HepG2 (cell line): Measurements from ENCODE around the gene TAS1R3. TPM values are rescaled to one million over a fixed set of nuclear protein-coding genes. Genes with fewer than 3 reads are reported as not detected.

Source experiments
- AGO2 ChIP-seq: fragments of 200-400 bp; formaldehyde crosslinking; optimal IDR thresholded peaks from 2 replicates; pipeline ENCODE3; 2017; ENCODE audit warnings: mild to moderate bottlenecking, low read depth, low read length, moderate library complexity
- BORCS8-MEF2B ChIP-seq: sonication (generic); formaldehyde crosslinking; IDR thresholded peaks from 2 replicates; pipeline ENCODE4 v1.8.0; 2022; ENCODE audit warnings: mild to moderate bottlenecking, missing genetic modification reagents
- CREB1 ChIP-seq, 2 experiments: fragments of 450-650 bp in 1 of 2; IDR thresholded peaks; 2 replicates each; pipeline ENCODE4 v1.6.1; 2016 to 2017; ENCODE audit warnings: control low read depth in 1 of 2, mild to moderate bottlenecking in 1 of 2, missing compliant biosample characterization in 1 of 2, missing genetic modification characterization in 1 of 2
- CSRNP2 ChIP-seq: sonication (generic); formaldehyde crosslinking; conservative IDR thresholded peaks from 2 replicates; pipeline ENCODE4 v1.8.0; 2022; ENCODE audit warnings: low read depth, missing genetic modification reagents
- EED ChIP-seq: sonication (generic); formaldehyde crosslinking; IDR thresholded peaks from 2 replicates; pipeline ENCODE4 v1.5.0; 2020; ENCODE audit warnings: mild to moderate bottlenecking, missing genetic modification reagents
- FOXP1 ChIP-seq, 2 experiments: fragments of 450-650 bp in 1 of 2; IDR thresholded peaks; 2 replicates each; pipeline ENCODE4 v1.6.1; 2017 to 2018; ENCODE audit warnings: antibody characterized with exemption in 1 of 2
- GTF2F1 ChIP-seq: fragments of 150-350 bp; IDR thresholded peaks from 2 replicates; pipeline ENCODE4 v1.6.1; 2014; ENCODE audit warnings: low read length
- IKZF1 ChIP-seq: fragments of 450-650 bp; IDR thresholded peaks from 2 replicates; pipeline ENCODE4 v1.7.1; 2016
- KAT7 ChIP-seq: IDR thresholded peaks from 2 replicates; pipeline ENCODE4 v1.6.1; 2018; ENCODE audit warnings: borderline replicate concordance, missing compliant biosample characterization
- NCOA5 ChIP-seq: sonication (generic); formaldehyde crosslinking; IDR thresholded peaks from 2 replicates; pipeline ENCODE4 v1.4.0; 2020; ENCODE audit warnings: missing genetic modification reagents
- NR1H2 ChIP-seq: sonication (generic); formaldehyde crosslinking; IDR thresholded peaks from 2 replicates; pipeline ENCODE4 v1.8.1; 2022; ENCODE audit warnings: low read depth, missing genetic modification reagents, borderline replicate concordance
- RFX3 ChIP-seq: IDR thresholded peaks from 2 replicates; pipeline ENCODE4 v1.6.1; 2016; ENCODE audit warnings: missing biosample characterization, missing genetic modification reagents
- THAP8 ChIP-seq: sonication (generic); formaldehyde crosslinking; IDR thresholded peaks from 2 replicates; pipeline ENCODE4 v1.5.1; 2020; ENCODE audit warnings: missing genetic modification reagents, mild to moderate bottlenecking, borderline replicate concordance
- ZBTB25 ChIP-seq: IDR thresholded peaks from 2 replicates; pipeline ENCODE4 v1.6.1; 2018; ENCODE audit warnings: missing genetic modification reagents
- ZNF710 ChIP-seq: sonication (generic); formaldehyde crosslinking; IDR thresholded peaks from 2 replicates; pipeline ENCODE4 v1.5.0; 2020; ENCODE audit warnings: mild to moderate bottlenecking, missing genetic modification reagents, borderline replicate concordance
- ZNF891 ChIP-seq: sonication (generic); formaldehyde crosslinking; IDR thresholded peaks from 2 replicates; pipeline ENCODE4 v1.5.0; 2020; ENCODE audit warnings: mild to moderate bottlenecking, missing genetic modification reagents
- polyA plus RNA-seq, 8 experiments: library from polyadenylated mRNA; depleted of rRNA in 3 of 8; stranded (reverse) in 7 of 8; unstranded in 1 of 8; fragments of >200 nt; fragmentation: Illumina TruSeq in 4 of 8; extraction: Trizol in 4 of 8; gene quantifications; 2 replicates each; pipeline versions ENCODE4 v1.2.1 to v1.2.3, GENCODE V29; 2011 to 2016; ENCODE audit warnings: low read depth in 4 of 8, missing spikeins in 1 of 8, mixed read lengths in 1 of 8; ENCODE audit not compliant: insufficient read depth in 1 of 8
- total RNA-seq, 5 experiments: library from RNA; depleted of rRNA; stranded (reverse); fragments of >200 nt; fragmentation: Illumina TruSeq; extraction: Trizol; gene quantifications; 2 replicates each; pipeline ENCODE4 v1.2.3, GENCODE V29; 2016; ENCODE audit warnings: low read depth in 1 of 5
- TF ChIP-seq, protein P1 (sequence below): IDR thresholded peaks from 2 replicates; pipeline ENCODE4 v1.6.1; 2012; ENCODE audit warnings: low read depth, low read length, improper control_type of control experiment

Gene TAS1R3
- total and polyA plus RNA-seq, 2 of the 13 experiments (the other 11 are each of a cell fraction or from before 2014, with no cell fraction given), result 0.13 to 0.15 TPM

DNA sequence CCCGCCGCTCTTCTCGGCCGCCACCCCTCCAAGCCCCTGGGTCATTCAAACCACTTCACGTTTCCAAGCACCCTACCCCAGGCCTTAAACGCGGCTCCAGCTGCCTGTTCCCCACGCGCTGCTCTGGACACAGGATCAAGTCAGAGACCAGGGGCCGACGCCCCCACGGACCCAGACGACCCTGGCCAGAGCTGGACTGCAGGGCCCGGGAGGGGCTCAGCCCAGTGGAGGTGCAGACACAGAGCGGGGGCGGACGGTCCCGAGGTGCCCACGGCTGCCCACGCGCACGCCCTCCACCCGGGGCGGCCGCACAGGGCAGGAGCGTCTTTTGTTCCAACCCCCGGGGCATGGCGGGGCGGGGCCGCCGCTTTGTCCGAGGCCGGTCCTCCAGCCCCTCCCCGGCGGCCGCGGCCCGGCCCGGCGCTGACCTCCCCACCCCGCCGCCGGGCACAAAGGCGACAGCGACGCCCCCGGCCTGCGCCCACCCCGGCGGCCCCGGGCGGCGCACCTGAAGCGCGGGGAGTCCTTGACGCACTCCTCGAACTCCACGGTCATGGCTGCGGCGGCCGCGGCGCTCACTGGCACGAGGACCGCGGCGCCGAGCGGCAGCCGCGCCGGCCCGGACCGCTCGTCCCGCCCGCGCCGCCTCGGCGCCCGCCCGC is 23.7 kb upstream of the TAS1R3 start (continued):
- 0 out of 2 replicates have a peak, but pooled peaks have one; percentile 27 for TF ChIP-seq ZNF710 (CRISPR knock-in tag)
- peak; percentile 76 for TF ChIP-seq AGO2
- 0 out of 2 replicates have a peak, but pooled peaks have one; percentile 5 for TF ChIP-seq CSRNP2 (CRISPR knock-in tag)
- TF ChIP-seq ZNF891 (CRISPR knock-in tag), result peak; percentile 52; the same call in 1 of the 2 replicates
- no peak for TF ChIP-seq BORCS8-MEF2B (CRISPR knock-in tag)
- TF ChIP-seq, protein P1, sequence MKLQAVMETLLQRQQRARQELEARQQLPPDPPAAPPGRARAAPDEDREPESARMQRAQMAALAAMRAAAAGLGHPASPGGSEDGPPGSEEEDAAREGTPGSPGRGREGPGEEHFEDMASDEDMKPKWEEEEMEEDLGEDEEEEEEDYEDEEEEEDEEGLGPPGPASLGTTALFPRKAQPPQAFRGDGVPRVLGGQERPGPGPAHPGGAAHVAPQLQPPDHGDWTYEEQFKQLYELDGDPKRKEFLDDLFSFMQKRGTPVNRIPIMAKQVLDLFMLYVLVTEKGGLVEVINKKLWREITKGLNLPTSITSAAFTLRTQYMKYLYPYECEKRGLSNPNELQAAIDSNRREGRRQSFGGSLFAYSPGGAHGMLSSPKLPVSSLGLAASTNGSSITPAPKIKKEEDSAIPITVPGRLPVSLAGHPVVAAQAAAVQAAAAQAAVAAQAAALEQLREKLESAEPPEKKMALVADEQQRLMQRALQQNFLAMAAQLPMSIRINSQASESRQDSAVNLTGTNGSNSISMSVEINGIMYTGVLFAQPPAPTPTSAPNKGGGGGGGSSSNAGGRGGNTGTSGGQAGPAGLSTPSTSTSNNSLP, result no peak
- TF ChIP-seq THAP8, result no peak
- TF ChIP-seq GTF2F1, result no peak
- no peak for TF ChIP-seq NCOA5
- TF ChIP-seq RFX3 (CRISPR knock-in tag), result no peak
- no peak for TF ChIP-seq ZBTB25
- no peak for TF ChIP-seq CREB1 (IDR thresholded peaks at IDR 0.05)
- TF ChIP-seq CREB1 (CRISPR knock-in tag; IDR thresholded peaks at IDR 0.05), result no peak
- no peak for TF ChIP-seq KAT7 (CRISPR knock-in tag)
- no peak for TF ChIP-seq IKZF1
- no peak for TF ChIP-seq NR1H2 (CRISPR knock-in tag)
- no peak; the same call in 1 of the 2 replicates for TF ChIP-seq EED (CRISPR knock-in tag)
- TF ChIP-seq FOXP1 (IDR thresholded peaks at IDR 0.05), result no peak
- TF ChIP-seq FOXP1 (CRISPR knock-in tag; IDR thresholded peaks at IDR 0.05), result no peak
